GM18951 (cell line): ENCODE results near the gene CHRNE.
A peak's percentile ranks its signal among the peaks of the same experiment; 100 is the strongest.
"Not testable (repeated sequence)": the region's sequence is repeated elsewhere in the genome, so short reads cannot be mapped to it uniquely, and the experiment has no call there.

Source experiments
- POLR2A ChIP-seq: IDR thresholded peaks from 4 replicates; pipeline ENCODE4 v1.6.1; 2011; ENCODE audit warnings: mild to moderate bottlenecking; ENCODE audit not compliant: insufficient read length, insufficient read depth; ENCODE audit errors: extremely low read depth
- in situ Hi-C: fragments of 300-500 bp; cut with MboI; formaldehyde crosslinking; loops from one replicate; pipeline ENCODE4 v1.12.0; 2022; ENCODE audit warnings: low sequenced_read_pairs, mixed read lengths, inconsistent platforms; ENCODE audit not compliant: unreplicated experiment

CHRNE gene

DNA sequence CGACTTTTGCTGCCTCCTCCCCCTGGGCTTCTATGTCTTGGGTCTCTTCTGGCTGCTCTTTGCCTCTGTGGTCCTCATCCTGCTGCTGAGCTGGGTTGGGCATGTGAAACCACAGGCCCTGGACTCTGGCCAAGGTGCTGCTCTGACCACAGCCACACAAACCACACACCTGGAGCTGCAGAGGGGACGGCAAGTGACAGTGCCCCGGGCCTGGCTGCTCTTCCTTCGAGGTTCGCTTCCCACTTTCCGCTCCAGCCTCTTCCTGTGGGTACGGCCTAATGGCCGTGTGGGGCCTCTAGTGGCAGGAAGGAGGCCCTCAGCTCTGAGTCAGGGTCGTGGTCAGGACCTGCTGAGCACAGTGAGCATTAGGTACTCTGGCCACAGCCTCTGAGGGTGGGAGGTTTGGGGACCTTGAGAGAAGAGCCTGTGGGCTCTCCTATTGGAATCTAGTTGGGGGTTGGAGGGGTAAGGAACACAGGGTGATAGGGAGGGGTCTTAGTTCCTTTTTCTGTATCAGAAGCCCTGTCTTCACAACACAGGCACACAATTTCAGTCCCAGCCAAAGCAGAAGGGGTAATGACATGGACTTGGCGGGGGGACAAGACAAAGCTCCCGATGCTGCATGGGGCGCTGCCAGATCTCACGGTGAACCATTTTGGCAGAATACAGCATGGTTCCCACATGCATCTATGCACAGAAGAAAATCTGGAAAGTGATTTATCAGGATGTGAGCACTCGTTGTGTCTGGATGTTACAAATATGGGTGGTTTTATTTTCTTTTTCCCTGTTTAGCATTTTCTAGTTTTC is 31.5 kb upstream of the CHRNE start:
- peak; percentile 35 for TF ChIP-seq POLR2A
- in situ Hi-C loops: no loop called here

DNA sequence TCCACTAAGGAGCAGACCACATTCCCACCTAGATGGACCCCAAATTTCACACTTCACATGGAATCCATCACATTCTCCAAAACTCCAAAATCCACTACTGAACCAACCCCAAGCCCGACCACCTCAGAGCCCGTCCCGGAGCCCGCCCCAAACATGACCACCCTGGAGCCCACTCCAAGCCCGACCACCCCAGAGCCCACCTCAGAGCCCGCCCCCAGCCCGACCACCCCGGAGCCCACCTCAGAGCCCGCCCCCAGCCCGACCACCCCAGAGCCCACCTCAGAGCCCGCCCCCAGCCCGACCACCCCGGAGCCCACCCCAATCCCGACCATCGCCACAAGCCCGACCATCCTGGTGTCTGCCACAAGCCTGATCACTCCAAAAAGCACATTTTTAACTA is 30.7 kb upstream of the CHRNE start:
- no peak for TF ChIP-seq POLR2A
- in situ Hi-C loops: no loop called here

DNA sequence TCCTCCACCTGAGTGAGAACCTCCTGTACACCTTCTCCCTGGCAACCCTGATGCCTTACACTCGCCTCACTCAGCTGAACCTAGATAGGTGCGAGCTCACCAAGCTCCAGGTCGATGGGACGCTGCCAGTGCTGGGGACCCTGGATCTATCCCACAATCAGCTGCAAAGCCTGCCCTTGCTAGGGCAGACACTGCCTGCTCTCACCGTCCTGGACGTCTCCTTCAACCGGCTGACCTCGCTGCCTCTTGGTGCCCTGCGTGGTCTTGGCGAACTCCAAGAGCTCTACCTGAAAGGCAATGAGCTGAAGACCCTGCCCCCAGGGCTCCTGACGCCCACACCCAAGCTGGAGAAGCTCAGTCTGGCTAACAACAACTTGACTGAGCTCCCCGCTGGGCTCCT is 29.9 kb upstream of the CHRNE start:
- in situ Hi-C loops: no loop called here
- no peak for TF ChIP-seq POLR2A

DNA sequence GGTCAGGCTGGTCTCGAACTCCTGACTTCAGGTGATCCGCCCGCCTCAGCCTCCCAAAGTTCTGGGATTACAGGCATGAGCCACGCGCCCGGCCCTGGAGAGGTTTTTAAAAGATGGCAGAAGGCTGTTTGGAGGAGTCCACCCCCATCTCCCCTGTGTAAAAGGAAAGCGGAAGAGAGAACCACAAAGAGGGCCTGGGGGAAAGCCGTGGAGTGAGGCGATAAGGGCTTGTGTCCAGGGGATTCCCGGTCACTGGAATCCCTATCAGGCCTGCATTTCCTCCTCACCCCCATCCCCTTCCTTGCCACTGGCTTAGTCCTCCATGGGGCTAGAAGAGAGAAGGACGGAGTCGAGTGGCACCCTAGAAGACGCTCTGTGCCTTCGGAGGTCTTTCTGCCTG is 29.1 kb upstream of the CHRNE start, which contains the start of gene GP1BA:
GP1BA (plus strand) TSS at position 315 of the 400 bp plus-strand sequence. CDS start 328 bp downstream, outside the sequence.
- in situ Hi-C loops: no loop called here
- TF ChIP-seq POLR2A: no peak

DNA sequence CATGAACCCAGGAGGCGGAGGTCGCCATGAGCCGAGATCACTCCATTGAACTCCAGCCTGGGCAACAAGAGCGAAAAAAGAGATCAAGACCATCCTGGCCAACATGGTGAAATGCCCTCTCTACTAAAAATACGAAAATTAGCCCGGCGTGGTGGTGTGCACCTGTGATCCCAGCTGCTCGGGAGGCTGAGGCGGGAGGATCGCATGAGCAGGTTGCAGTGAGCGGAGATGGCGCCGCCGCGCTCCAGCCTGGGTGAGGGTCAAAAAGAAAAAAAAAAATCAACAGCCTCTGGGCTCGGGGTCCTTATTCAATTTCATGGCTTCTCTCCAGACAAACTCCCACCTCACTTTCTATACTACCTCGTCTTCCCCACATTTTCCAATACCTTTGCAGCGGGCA is 26.0 kb upstream of the CHRNE start:
- in situ Hi-C loops: no loop called here
- TF ChIP-seq POLR2A: no peak

DNA sequence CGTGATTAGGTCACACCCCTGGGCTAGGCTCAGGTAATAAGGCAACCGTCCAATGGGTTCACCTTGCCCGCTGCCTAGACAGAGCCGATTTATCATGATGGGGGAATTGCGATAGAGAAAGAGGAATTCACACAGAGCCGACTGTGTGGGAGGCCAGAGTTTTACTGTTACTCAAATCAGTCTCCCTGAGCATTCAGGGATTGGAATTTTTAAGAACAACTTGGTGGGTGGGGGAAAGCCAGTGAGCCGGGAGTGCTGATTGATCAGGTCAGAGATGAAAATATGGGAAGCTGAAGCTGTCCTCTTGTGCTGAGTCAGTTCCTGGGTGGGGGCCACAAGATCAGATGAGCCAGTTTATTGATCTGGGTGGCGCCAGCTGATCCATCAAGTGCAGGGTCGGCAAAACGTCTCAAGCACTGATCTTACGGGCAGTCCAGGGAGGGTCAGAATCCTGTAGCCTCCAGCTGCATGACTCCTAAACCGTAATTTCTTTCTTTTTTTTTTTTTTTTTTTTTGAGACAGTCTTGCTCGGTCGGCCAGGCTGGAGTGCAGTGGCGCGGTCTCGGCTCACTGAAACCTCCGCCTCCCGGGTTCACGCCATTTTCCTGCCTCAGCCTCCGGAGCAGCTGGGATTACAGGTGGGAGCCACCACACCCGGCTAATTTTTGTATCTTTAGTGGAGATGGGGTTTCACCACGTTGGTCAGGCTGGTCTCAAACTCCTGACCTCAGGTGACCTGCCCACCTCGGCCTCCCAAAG is 23.9 kb upstream of the CHRNE start:
- in situ Hi-C loops: not testable (repeated sequence)

DNA sequence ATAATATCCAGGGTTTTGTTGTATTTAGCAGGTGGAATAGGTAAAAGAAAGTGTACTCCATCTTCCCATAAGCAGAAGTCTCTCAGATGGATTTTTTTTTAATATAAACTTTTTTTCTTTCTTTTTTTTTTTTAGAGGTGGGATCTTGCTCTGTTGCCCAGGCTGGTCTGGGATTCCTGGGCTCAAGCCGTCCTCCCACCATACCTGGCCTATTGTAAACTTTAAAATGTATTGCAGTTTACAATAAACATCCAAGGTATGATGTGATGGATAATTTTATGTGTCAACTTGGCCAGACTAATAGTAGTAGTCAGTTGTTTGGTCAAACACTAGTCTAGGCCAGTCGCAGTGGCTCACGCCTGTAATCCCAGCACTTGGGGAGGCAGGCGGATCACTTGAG is 18.4 kb upstream of the CHRNE start:
- no peak for TF ChIP-seq POLR2A
- in situ Hi-C loops: no loop called here

DNA sequence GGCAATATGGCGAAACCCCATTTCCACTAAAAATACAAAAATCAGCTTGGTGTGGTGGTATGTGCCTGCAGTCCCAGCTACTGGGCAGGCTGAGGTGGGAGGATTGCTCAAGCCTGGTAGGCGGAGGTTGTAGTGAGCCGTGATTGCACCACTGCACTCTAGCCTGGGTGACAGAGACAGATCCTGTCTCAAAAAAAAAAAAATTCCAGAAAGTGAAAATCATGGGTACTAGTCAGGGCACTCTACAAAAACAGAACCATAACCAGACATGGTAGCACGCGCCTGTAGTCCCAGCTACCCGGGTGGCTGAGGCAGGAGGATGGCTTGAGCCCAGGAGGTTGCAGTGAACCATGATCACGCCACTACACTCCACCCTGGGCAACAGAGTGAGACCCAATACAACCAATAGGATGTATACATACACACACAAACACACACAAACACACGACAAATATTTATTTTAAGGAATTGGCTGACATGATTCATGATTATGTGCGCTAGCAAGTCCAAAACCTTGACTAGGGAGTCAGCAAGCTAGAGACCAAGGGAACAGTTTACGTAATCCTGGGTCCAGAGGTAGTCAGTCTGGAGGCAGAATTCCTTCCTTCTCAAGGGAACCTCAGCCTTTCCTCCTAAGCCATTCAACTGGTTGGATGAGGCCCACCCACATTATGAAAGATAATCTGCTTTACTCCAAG is 17.6 kb upstream of the CHRNE start:
- in situ Hi-C loops: no loop called here
- no peak for TF ChIP-seq POLR2A

DNA sequence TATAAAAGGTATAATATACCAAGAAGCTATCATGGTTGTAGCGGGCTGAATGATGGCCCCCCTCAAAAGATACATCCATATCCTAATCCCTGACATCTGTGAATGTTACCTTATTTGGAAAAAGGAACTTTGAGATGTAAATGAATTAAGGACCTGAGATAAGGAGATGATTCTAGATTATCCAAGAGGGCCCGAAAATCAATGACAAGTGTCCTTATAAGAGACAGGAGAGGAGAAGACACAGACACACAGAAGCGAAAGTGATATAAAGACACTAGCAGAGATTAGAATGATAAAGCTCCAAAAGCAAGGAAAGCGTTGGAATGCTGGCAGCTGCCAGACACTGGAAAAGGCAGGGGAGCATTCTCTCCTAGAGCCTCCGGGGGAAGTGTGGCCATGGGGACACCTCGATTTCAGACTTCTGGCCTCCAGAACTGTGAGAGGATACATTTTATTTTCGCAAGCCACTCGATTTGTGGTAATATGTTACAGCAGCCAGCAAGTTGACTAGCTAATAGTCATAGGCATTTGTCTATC is 16.7 kb upstream of the CHRNE start:
- in situ Hi-C loops: no loop called here
- no peak for TF ChIP-seq POLR2A

DNA sequence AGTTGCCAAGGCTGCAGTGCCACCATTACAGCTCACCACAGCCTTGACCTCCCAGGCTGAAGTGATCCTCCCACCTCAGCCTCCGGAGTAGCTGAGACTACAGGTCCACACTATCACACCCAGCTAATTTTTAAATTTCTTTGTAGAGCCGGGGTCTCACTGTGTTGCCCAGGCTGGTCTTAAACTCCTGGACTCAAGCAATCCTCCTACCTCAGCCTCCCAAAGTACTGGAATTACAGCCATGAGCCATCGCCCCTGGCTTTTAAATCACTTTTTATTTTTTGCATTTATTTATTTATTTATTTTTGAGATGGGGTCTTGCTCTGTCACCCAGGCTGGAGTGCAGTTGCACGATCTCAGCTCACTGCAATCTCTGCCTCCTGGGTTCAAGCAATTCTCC is 11.7 kb upstream of the CHRNE start:
- in situ Hi-C loops: not testable (repeated sequence)

DNA sequence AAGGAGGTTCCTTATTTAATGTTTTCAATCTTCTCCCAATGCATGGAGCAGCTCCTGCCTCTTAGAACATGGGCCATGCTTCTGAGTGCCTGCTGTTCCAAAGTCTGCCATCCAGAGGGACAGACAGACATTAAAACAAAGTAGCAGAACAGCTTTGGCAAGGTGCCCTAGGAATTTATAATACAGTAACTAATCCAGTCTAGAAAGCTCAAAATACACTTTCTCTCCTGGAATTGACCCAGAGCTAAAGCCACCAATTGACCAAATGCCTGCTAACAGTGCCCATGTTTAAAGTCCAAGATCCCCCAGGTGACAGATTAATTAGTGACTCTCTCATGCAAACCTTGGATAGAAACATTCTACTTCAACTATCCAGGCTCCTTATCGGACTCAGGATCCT is 11.1 kb upstream of the CHRNE start:
- in situ Hi-C loops: no loop called here
- TF ChIP-seq POLR2A: no peak

DNA sequence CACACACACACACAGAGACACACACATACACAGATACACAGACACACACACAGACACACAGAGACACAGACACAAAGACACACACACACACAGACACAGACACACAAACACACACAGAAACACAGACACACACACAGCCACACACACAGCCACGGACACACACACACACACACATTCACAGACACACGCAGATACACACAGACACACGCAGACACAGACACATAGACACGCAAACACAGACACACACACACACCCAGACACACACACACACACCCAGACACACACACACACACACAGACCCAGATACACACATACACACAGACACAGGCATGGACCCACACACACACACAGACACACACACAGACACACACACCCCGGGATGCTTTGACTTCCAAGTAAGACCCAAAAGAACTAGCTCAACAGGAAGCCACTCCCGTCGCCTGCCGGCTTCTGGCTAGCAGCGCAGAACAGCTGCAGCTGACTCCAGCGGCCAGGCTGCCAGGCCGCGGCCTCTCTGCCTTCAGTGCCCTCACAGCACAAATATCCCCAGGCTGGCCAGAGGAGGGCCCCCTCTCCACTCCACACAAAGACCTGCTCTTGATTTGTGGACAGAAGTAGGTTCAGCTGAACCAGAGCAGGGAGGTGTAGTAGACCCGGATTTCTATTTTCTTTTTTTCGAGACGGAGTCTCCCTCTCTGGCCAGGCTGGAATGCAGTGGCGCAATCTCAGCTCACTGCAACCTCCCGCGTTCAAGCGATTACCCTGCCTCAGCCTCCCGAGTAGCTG is 6.0 kb upstream of the CHRNE start:
- no peak for TF ChIP-seq POLR2A
- in situ Hi-C loops: no loop called here

DNA sequence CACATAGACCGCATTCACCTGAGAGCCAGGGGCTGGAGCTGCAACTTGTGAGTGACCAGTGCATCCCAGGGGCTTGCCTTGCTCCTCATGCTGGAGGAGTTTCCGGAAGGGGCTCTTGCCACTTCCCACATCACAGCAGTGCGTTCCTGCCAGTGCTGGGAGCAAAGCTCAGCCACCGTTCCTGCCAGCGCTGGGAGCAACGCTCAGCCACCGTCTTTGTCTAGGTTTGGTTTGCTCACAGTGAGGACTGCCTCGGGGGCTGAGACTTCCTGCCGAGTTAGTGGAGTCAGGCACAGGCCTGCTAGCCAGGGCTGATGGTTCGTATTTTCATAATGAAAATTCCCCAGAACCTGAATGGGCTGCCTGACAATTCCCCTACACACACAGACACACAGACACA is 5.4 kb upstream of the CHRNE start:
- TF ChIP-seq POLR2A: no peak

DNA sequence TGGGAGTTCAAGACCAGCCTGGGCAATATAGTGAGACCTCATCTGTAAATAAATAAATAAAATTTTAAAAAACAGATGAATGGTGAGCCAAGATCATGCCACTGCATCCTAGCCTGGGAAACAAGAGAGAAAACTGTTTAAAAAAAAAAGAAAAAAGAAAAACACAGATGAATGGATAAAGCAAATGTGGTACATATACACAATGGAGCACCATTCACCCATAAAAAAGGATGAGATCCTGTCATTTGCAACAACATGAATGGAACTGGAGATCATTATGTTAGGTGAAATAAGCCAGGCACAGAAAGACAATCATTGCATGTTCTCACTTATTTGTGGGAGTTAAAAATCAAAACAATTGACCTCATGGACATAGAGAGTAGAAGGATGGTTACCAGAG is 3.7 kb upstream of the CHRNE start:
- in situ Hi-C loops: not testable (repeated sequence)

More for the DNA sequence above, 5.4 kb upstream of the CHRNE start:
- in situ Hi-C loops: no loop called here
